ENCODE results near the gene MEF2C. TPM values are rescaled to one million over a fixed set of nuclear protein-coding genes. Genes with fewer than 3 reads are reported as not detected.

Gene MEF2C
- total and polyA plus RNA-seq, 2 of the 13 experiments (the other 11 are each of a cell fraction or from before 2014, with no cell fraction given) = 0.02 TPM; not detected in 1

- intact Hi-C loops (cut with micrococcal nuclease; ENCODE audit: unreplicated experiment) = no loop called here
- WGBS (ENCODE audit: low lambda C conversion rate) = 15% methylated on average over 8 of the region's 8 CpGs
- in situ Hi-C loops (cut with HindIII; ENCODE audit: extremely low pct_ligation_motif_present, low pct_unique_long_range_greater_than_20kb) = no loop called here
- Histone ChIP-seq H2AFZ (ENCODE audit: low read length) (no peak overlapping the region), H3K36me3 (replicated peaks in 1 of 2; ENCODE audit: control insufficient read depth in 1 of 2, insufficient read depth in 2 of 2, low read length in 2 of 2) (no peaks in the 10 kb centered on the region), H3K27ac (ENCODE audit: extremely low read length, insufficient read depth, low read length) (no peak overlapping the region), H3K4me2 (ENCODE audit: low read depth, low read length) (no peak overlapping the region), H3K4me3 (replicated peaks in 1 of 3; ENCODE audit: insufficient read depth in 1 of 3, low read depth in 2 of 3, low read length in 3 of 3) (no peak overlapping the region), H3K9ac (ENCODE audit: insufficient read depth, low read depth, low read length) (no peak overlapping the region), H3K79me2 (ENCODE audit: insufficient read depth, low read length) (no peaks in the 10 kb centered on the region), H4K20me1 (ENCODE audit: insufficient read depth, low read length) (no peaks in the 10 kb centered on the region), H3K27me3 (ENCODE audit: control insufficient read depth in 1 of 2, insufficient read depth in 2 of 2, low read length in 2 of 2) (no peaks in the 10 kb centered on the region), H3K4me1 (ENCODE audit: insufficient read depth, low read length) (no peaks in the 10 kb centered on the region), H3K9me3 (ENCODE audit: low read length) (no peaks in the 10 kb centered on the region)
- ChIA-PET CTCF (ENCODE audit: low intra/inter-chr PET ratio, low total read pairs) (no interaction called here), POLR2A (no interaction called here)
- ATAC-seq (no peak), FAIRE-seq (no peak), DNase-seq (ENCODE audit: low spot score) (no peak)
- TF ChIP-seq ZNF292 (CRISPR knock-in tag; IDR thresholded peaks at IDR 0.05; ENCODE audit: borderline replicate concordance, low read depth) (no peak), CAMTA2 (CRISPR knock-in tag; IDR thresholded peaks at IDR 0.05; ENCODE audit: borderline replicate concordance) (no peak), CREB1 (IDR thresholded peaks at IDR 0.05) (peak; percentile 30; the same call in 1 of the 2 replicates), CREB1 (CRISPR knock-in tag; IDR thresholded peaks at IDR 0.05) (no peak)
- no TSS peak for BruUV-seq (replicated peaks)
Observed at GRCh38 chr5:88845081-88845697, 37.8 kb downstream of the MEF2C start.

- Histone ChIP-seq H3K4me1 (ENCODE audit: insufficient read depth, low read length) (no peaks in the 10 kb centered on the region), H3K79me2 (ENCODE audit: insufficient read depth, low read length) (no peaks in the 10 kb centered on the region), H3K36me3 (replicated peaks in 1 of 2; ENCODE audit: control insufficient read depth in 1 of 2, insufficient read depth in 2 of 2, low read length in 2 of 2) (no peaks in the 10 kb centered on the region), H4K20me1 (ENCODE audit: insufficient read depth, low read length) (no peaks in the 10 kb centered on the region), H3K9me3 (ENCODE audit: low read length) (no peaks in the 10 kb centered on the region), H3K4me3 (replicated peaks in 1 of 3; ENCODE audit: insufficient read depth in 1 of 3, low read depth in 2 of 3, low read length in 3 of 3) (no peak overlapping the region), H3K27ac (ENCODE audit: extremely low read length, insufficient read depth, low read length) (no peak overlapping the region), H3K4me2 (ENCODE audit: low read depth, low read length) (no peak overlapping the region), H3K9ac (ENCODE audit: insufficient read depth, low read depth, low read length) (no peak overlapping the region), H2AFZ (ENCODE audit: low read length) (no peak overlapping the region), H3K27me3 (ENCODE audit: control insufficient read depth in 1 of 2, insufficient read depth in 2 of 2, low read length in 2 of 2) (no peaks in the 10 kb centered on the region)
- in situ Hi-C loops (cut with HindIII; ENCODE audit: extremely low pct_ligation_motif_present, low pct_unique_long_range_greater_than_20kb) = no loop called here
- no peak for ATAC-seq
- no peak for FAIRE-seq
- intact Hi-C loops (cut with micrococcal nuclease; ENCODE audit: unreplicated experiment) = no loop called here
- DNase-seq (ENCODE audit: low spot score) = no peak
- ChIA-PET POLR2A (no interaction called here), CTCF (ENCODE audit: low intra/inter-chr PET ratio, low total read pairs) (no interaction called here)
- WGBS (ENCODE audit: low lambda C conversion rate) = 7% methylated on average over 4 of the region's 4 CpGs
- BruUV-seq (replicated peaks) = no TSS peak
- TF ChIP-seq ZNF691 (CRISPR knock-in tag; IDR thresholded peaks at IDR 0.05; ENCODE audit: borderline replicate concordance, low read depth) = no peak
- no peak for TF ChIP-seq ZNF563 (CRISPR knock-in tag; IDR thresholded peaks at IDR 0.05)
- no peak for TF ChIP-seq ZNF580 (CRISPR knock-in tag; IDR thresholded peaks at IDR 0.05; ENCODE audit: borderline replicate concordance, low read depth)
- TF ChIP-seq PBX3 (CRISPR knock-in tag; IDR thresholded peaks at IDR 0.05; ENCODE audit: borderline replicate concordance) = no peak
- no peak for TF ChIP-seq TIGD3 (CRISPR knock-in tag; IDR thresholded peaks at IDR 0.05; ENCODE audit: borderline replicate concordance)
- TF ChIP-seq ZNF589 (CRISPR knock-in tag; conservative IDR thresholded peaks at IDR 0.05) = no peak
- no peak for TF ChIP-seq ZNF329 (CRISPR knock-in tag; IDR thresholded peaks at IDR 0.05; ENCODE audit: low read depth)
- TF ChIP-seq SYNCRIP (IDR thresholded peaks at IDR 0.05; ENCODE audit: insufficient read depth, low read depth, low read length) = no peak
- TF ChIP-seq TOE1 (CRISPR knock-in tag; IDR thresholded peaks at IDR 0.05) = no peak
- no peak for TF ChIP-seq EED (CRISPR knock-in tag; IDR thresholded peaks at IDR 0.05)
Observed at GRCh38 chr5:88842784-88843183, 40.2 kb downstream of the MEF2C start.
